GM19452 (cell line): ENCODE data around the gene PLA2G6.
"Not testable (repeated sequence)": the region's sequence is repeated elsewhere in the genome, so short reads cannot be mapped to it uniquely, and the experiment has no call there.

Experiments
- ATAC-seq: cut with Tn5 transposase; IDR thresholded peaks from one replicate; pipeline ENCODE4 v1.9.1; 2021; ENCODE audit not compliant: unreplicated experiment

PLA2G6 gene

DNA sequence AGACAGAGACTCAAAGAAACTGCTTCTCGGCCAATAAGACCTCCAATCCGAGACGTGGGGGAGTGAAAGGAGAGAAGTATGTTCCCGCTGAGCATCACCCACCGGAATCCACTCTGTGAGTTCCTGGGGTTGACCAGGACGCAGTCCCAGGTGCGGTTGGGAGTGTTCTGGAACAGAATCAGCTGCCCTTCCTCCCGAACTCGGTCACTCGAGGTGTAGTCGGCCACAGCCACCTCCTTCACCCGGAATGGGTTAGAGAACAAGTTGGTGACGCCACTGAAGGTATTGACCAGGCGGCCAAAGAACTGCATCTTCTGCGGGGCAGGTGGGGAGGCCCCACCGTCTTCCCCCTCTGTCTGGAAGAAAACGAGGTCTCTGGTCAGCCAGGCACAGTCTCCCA is 12.5 kb downstream of the PLA2G6 start:
- no peak for ATAC-seq

DNA sequence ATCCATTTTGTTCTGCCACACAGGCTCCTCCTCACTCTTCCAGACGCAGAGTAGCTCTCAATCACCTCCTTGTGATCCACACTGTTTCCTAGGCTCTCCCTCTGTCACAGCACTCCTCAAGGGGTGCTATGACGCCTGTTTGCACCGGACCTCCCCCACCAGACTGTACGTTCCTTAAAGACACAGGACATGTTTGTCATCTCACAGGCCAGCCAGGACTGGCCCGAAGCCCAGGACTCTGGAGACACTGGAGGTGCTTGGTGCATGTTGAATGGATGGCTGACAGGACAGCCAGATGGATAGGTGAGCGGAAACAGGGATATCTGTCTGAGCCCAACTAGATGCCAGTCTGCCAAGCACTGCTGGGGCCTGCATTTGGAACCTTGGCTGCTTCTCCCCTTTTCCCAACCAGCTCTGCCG is 13.6 kb downstream of the PLA2G6 start:
- ATAC-seq: no peak

DNA sequence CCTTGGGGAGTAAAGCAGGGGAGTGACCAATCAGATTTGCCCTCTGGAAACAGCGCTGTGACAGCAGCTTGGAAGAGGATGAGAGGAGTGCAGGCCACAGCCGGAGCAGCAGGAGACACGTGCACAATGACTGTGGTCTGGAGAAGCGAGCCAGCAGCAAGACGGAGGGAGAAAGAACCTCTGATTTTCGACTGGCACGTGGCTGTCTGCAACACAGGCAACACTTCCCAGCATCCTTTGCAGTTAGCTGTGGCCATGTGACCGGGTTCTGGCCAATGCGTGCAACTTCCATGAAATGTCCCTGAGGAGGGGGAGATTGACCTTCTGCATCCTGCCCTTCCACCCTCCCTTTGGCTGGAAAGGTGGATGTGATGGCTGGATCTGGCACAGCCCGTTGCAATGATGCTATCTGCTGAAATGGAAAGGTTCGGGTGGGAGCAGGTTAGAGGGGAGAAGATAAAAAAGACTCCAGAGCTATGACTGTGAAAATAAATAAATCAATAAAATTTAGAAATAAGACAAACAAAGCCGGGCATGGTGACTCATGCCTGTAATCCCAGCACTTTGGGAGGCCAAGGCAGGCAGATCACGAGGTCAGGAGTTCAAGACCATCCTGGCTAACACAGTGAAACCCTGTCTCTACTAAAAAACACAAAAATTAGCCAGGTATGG is 15.6 kb downstream of the PLA2G6 start:
- ATAC-seq: no peak

DNA sequence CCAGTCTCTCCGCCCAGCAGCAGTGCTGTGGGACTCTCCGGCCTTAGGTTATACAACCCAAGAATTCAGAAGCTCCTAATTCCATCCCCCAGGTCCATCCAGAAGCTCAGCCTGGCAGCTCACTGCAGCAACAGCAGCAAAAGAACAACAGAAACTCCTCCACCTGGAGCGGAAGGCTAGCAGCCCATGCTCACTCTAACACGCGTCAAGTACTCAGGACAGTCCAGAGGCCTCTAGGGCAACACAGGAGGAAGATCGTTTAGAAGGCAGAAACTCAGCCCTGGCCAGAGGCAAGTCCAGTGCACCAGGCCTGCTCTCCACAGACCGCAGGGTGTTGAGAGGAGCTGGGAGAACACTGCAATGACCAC is 17.1 kb downstream of the PLA2G6 start:
- ATAC-seq: no peak

DNA sequence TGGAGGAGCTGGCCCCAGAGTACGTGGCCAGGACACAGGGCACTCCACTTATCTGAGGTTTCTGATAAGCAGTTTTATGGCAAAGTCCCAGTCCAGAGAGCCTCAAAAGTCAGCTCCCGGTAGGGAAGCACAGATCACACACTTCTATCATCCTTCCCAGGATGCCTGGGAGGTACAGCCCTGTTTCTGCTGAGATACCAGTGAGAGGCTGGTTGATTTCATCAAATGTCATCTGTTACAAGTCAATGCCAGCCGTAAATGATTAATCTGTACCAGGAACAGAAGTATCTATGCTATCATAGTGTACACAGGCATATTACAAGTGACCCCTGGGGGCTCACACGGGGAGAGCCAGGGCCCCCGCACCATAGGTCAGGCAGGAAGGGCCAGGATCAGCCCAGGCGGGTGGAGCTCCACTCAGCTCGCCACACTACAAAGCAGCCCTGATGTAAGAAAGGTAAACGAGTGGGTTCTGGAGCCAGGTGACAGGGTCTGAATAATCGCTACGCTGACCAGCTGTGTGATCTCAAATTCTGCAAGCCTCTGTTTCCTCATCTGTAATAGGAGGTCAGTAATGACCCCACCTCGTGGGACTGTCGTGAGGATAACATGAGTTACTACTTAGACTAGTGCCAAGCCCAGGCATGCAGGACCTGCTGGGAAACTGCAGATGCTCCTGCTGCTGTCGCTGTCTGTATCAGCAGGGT is 17.6 kb downstream of the PLA2G6 start:
- ATAC-seq: no peak

DNA sequence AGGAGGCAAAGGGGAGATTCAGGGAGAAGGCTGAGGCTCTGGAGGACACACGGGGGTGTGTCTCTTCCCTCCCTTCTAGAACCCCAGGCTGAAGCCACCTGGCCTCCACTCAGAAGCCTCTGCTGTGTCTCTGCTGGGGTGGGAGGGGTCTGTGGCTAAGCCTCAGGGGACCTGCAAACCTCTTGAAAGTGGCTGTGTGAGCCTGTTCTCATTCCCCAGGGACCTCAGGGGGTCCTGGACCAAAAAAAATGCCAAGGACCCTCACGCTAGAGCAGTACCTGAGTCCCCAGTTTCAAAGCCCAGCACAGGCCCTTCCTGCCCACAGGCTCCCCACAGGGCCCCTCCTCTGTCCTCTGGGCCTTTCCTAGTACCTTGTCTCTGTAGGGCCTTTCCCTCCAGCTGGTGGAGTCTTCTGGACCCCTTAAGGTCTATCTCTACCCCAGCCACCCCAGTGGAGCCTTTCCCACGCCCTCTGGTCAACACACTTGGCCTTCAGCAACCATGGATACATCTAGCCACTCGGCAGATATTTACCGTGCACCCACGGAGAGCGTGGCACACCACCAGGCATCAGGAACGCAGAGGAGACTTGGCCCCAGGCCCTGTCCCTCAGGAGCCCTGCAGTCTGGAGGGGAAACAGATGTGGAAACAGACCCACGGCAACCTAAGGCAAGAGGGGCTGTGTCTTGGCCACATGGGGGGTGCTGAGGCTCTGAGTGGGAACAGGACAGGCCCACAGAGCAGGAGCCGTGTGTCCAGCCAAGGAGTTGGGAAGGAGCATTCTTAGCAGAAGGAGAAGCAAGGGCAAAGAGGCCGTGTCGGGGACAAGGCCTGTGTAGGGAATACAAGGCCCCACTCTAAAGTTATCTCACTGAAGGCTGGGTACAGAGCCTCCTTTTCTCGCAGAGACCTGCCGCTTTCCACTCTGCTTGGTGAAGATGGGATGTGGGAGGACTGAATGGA is 18.5 kb downstream of the PLA2G6 start:
- ATAC-seq: no peak

DNA sequence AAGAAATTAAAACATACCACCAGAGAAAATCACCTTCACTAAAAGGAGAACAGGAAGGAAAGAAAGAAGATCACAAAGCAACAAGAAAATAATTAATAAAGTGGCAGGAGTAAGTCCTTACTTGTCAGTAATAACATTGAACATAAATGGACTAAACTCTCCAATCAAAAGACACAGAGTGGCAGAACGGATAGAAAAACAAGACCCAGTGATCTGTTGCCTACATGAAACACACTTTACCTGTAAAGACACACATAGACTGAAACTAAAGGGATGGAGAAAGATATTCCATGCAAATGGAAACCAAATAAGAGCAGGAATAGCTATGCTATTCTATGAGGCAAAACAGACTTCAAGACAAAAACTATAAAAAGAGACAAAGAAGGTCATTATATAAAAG is 25.9 kb downstream of the PLA2G6 start:
- no peak for ATAC-seq

DNA sequence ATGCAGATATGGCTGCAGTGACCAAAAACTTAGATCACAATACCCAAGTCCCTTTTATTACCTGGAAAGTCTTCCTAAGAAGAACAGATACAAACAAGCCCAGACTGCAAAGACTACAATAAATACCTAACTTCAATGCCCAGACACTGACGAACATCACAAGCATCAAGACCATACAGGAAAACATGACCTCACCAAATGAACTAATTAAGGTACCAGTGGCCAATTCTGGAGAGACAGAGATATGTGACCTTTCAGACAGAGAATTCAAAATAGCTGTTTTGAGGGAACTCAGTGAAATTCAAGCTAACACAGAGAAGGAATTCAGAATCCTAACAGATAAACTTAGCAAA is 27.1 kb downstream of the PLA2G6 start:
- not testable (repeated sequence) for ATAC-seq

DNA sequence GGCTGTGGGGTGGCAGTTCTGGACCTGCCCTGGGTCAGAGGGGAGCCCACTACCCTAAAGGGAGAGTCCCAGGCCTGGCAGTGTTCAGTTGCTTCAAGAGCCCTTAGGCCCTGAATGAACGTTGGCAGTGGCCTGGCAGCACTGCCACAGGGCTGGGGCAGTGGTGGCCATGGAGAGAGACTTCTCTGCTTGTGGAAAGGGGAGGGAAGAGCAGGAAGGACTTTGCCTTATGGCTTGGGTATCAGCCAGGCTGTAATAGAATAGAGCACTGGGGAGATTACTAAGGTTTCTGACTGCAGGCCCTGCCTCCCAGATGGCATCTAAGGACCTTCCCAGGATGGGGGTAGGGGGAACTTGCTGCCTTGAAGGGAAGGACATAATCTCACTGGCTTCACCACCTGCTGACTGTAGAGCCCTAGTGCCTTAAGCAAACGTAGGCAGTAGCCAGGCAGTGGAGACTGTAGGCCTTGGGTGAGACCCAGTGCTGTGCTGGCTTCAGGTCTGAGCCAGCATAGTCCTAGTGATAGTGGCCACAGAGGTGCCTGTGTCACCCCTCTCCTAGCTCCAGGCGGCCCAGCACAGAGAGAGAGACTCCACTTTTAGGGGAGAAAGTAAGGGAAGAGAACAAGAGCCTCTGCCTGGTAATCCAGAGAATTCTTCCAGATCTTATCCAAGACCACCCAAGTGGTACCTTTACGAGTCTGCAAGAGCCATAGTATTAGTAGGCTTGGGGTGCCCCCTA is 27.6 kb downstream of the PLA2G6 start:
- no peak for ATAC-seq

DNA sequence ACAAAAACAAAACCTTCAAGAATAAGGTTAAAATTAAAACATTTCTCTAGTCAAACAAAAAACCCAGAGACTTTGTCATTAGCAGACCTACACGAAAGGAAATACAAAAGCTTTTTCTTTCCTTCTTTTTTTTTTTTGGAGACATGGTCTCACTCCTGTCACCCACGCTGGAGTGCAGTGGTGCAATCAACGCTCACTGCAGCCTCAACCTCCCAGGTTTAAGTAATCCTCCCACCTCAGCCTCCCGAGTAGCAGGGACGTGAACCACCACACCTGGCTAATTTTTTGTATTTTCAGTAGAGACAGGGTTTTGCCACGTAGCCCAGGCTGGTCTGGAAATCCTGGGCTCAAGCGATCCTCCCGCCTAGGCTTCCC is 30.5 kb downstream of the PLA2G6 start:
- no peak for ATAC-seq

DNA sequence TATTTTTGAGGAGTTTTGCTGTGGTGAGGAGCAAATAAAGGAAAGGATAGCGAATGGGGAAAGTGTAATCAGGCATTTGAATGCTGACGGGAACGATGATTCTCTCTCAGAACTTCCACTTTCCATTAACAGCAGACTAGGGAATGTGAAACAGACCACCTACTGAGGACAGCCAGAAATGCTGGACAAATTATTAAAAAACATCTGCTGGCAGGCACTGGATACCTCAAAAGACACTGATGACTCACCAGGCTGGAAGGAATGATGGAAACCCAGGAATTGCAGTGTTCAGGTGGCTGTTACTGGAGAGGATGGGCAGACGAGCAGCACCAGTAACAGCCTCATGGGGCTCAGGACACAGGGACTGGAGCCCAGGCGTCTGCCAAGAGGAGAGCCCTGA is 33.4 kb downstream of the PLA2G6 start:
- ATAC-seq: no peak

DNA sequence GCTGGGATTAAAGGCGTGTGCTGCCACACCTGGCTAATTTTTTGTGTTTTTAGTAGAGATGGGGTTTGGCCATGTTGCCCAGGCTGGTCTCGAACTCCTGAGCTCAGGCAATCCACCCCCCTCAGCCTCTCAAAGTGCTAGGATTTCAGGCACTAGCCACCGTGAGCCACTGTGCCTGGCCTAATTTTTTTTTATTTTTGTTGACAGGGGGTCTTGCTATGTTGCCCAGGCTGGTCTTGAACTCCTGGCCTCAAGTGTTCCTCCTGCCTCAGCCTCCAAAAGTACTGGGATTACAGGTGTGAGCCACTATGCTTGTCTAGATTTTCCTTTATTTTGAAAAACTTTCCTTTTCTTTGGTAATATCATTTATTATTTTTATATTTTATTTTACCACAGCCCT is 35.5 kb downstream of the PLA2G6 start:
- ATAC-seq: not testable (repeated sequence)

DNA sequence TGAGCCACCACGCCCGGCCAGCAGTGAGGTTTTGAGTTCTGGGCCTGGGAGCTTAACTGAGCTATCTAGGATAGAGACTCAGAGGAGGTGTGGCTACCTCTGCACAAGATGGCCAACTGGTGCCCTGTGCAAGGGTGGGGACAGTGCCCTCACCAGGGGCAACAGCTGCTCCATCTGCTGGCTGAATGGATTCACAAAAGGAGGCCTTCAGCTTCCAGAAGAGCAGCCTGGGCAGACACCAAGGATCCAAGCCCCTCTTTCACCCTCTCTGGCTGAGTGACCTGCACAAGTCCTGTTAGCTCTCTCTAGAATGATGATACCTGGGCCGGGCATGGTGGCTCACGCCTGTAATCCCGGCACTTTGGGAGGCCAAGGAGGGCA is 37.6 kb downstream of the PLA2G6 start:
- ATAC-seq: no peak

DNA sequence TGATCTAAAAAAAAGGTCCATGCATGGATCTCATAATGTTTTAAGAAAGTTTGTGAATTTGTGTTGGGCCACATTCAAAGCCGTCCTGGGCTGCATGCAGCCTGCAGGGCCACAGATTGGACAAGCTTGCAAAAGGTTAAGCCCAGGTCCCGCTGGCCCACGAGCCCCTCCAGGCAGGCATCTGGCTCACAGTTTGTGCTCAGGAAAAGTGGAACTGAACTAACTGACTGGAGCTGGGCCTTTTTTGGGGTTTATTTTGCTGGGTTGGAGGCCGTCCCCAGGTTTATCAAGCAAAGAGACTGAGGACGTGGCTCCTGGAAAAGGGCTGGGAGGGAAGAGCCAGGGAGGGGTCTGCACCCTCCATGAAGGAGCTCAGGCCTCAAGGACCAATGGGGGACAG is 39.0 kb downstream of the PLA2G6 start:
- ATAC-seq: no peak

DNA sequence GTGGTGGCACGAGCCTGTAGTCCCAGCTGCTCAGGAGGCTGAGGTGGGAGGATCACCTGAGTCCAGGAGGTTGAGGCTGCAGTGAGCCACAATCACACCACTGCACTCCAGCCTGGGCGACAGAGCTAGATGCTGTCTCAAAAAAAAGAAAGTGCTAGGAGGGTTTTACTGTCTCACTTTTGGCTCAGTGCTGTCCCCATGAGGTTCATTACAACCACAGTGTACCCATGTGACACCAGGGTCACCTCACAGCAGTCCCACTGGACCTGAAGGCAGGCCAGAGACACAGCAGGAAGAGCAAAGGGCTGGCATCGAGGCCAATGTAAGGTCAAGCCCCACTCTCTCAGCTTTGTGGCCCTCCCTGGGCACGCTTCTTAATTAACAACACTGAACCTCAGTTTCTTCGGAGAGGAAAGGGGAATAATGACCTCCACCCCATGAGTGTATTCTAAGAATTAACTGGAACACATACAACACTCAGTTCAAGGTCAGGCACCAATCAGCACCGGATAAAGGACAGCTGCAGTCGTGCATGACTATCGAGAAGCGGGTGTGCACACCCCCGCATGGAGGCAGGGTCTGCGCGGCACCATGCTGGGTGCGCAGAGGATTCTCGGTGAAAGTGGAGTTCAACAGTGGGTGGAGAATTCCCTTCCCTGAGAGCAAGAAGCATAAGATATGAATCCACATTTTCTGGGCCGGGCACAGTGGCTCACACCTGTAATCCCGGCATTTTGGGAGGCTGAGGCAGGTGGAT is 40.2 kb downstream of the PLA2G6 start:
- no peak for ATAC-seq

DNA sequence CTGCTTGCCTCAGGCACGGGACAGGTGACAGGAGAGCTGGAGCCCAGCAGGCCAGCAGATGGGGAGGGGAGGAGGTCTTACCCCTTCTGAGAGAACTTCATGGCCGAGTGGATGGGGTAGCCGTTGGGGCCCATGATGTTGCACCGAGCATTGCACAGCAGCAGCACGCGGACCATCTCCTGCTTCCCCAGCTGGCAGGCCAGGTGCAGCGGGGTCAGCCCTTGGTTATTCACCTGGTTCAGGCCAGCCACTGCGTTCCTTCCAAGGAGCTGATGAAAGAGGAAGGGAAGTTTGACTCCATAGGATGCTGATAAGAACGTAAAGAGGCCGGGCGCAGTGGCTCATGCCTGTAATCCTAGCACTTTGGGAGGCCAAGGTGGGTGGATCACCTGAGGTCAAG is 41.7 kb downstream of the PLA2G6 start:
- no peak for ATAC-seq

DNA sequence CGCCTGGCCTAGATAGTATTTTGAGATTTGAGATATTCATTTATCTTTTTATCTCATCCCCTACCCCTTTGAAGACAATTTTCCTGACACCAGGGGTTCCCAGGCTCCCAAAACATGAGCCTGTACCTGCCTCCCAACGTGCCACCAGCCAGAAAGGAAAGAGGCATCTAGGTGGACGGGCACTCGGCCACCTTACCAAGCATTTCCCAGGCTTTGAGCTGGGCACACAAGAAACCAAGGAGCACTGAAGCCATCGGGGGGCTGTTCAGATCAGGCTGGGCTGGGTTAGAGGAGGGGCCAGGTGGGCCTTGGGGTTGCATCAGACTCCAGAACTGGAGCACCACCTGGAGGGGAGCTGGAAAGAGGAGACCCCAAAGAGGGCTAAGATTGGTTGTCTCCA is 42.7 kb downstream of the PLA2G6 start:
- no peak for ATAC-seq

DNA sequence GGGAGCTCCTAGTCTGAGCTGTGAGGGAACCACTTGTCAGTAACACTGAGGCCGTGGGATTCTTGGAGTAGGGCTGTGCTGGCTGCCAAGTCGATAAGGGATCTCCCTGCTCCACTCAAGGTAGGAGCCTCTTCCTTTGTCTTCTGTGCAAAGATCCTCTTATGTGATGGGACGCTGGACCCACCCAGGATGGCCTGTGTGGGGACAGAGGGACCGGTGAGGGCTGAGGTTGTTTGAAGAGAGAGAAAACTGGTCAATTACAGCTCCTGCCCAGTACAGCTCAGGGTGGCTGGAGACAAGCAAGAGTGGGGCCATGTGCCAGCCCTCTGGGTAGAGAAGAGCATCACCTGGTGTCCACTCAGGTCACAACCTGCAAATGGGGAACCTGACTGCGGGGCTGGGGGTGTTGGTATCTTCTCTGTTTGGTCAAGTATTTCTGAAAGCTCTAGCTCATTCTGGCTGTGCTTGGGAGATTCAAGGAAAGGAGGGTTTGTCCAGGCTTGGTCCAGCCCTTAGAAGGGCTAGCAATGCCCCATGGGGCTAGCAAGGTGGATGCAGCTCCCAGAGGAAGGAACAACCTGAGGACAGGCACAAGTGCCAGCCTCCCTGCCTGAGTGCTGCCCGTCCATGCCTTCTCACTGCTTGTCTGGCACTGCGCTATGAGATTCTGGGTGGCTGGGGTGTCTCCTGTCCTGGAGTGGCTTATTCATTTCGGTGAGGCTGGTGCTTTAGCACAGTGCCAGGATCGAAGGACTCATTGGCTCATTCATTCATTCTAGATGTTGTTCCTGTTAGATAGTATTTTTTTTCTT is 43.5 kb downstream of the PLA2G6 start:
- ATAC-seq: no peak

DNA sequence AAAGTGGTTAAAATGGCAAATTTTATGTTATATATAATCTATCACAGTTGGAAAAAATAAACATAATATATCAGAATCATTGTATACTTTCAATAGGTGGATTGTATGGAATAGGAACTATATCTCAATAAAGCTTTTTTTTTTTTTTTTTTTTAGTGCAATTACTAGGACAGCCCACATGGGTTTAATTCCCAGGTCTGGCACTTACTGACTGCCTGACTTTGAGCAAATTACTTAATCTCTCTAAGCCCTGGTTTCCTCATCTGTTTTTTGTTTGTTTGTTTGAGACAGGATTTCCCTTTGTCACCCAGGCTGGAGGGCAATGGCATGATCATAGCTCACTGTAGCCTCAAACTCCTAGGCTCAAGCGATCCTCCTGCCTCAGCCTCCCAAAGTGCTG is 45.0 kb downstream of the PLA2G6 start:
- no peak for ATAC-seq
